Activated naive CD8-positive, alpha-beta T cell treated with anti-CD3 and anti-CD28 coated beads, Interleukin-2, amount 50 U/mL, for 24 hours (primary cell): ENCODE data around the gene CAPZA2.
"Not testable (repeated sequence)": the region's sequence is repeated elsewhere in the genome, so short reads cannot be mapped to it uniquely, and the experiment has no call there.

ENCODE experiments used
- ATAC-seq: fragments of 150-1000 bp; cut with Tn5 transposase; one replicate; pipeline ENCODE4 v1.10.0; 2021
- DNase-seq: peaks from one replicate; pipeline ENCODE4 v3.0.0; 2021
- H3K27ac Mint-ChIP-seq: one replicate; pipeline ENCODE4 v1.8.0; 2021; ENCODE audit warnings: mild to moderate bottlenecking, mixed read lengths
- H3K27me3 Mint-ChIP-seq: one replicate; pipeline ENCODE4 v1.8.0; 2021; ENCODE audit warnings: mixed read lengths
- H3K36me3 Mint-ChIP-seq: one replicate; pipeline ENCODE4 v1.8.0; 2021; ENCODE audit warnings: low read depth, mixed read lengths
- H3K4me1 Mint-ChIP-seq: one replicate; pipeline ENCODE4 v1.8.0; 2021; ENCODE audit warnings: mixed read lengths
- H3K4me3 Mint-ChIP-seq: one replicate; pipeline ENCODE4 v1.8.0; 2021; ENCODE audit warnings: mild to moderate bottlenecking, moderate library complexity, mixed read lengths
- H3K9me3 Mint-ChIP-seq: one replicate; pipeline ENCODE4 v1.8.0; 2021; ENCODE audit warnings: mixed read lengths

The CAPZA2 gene

DNA sequence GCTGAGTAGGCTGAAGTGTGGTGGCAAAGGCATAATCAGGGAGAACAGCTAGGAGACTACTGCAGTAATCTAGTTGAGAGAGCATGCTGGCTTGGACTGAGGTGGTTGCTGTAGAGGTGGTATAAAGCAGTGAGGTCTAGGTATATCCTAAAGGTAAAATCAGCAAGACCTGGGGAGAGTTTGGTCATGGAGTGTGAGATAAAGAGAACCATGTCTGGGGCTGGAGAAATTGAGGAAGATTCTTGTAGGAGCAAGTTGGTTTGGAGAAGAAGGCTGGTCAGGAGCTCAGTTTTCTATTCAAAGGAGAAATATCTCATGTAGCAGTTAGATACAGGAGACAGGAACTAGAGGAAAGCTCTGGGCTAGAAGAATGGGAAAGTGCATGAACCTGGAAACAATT is 58.0 kb downstream of the CAPZA2 start:
- no peaks in the 10 kb centered on the region for H3K9me3 Mint-ChIP-seq
- H3K36me3 Mint-ChIP-seq, result peaks cover 33% of the 10 kb centered on the region
- H3K4me3 Mint-ChIP-seq, result no peak overlapping the region
- no peaks in the 10 kb centered on the region for H3K27me3 Mint-ChIP-seq
- DNase-seq (no peak), ATAC-seq (no peak)
- H3K27ac Mint-ChIP-seq, result no peak overlapping the region
- no peaks in the 10 kb centered on the region for H3K4me1 Mint-ChIP-seq

DNA sequence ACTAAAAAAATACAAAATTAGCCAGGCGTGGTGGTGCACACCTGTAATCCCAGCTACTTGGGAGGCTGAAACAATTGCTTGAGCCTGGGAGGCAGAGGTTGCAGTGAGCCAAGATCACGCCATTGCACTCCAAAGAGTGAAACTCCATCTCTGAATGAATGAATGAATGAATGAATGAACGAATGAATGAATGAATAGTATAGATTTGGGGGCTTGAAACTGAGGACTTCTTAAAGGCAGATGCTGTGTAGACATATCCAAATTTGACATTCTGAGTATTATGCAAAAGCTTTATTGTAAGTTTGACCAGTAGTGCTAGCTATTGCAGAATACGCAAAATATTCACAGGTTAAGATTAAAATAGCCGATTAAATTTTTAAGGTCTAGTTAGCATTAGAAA is 60.2 kb downstream of the CAPZA2 start:
- Mint-ChIP-seq H3K4me3 (no peak overlapping the region), H3K27me3 (no peaks in the 10 kb centered on the region), H3K27ac (no peak overlapping the region), H3K9me3 (no peaks in the 10 kb centered on the region), H3K4me1 (no peaks in the 10 kb centered on the region), H3K36me3 (peaks cover 18% of the 10 kb centered on the region)
- ATAC-seq (no peak), DNase-seq (no peak)

DNA sequence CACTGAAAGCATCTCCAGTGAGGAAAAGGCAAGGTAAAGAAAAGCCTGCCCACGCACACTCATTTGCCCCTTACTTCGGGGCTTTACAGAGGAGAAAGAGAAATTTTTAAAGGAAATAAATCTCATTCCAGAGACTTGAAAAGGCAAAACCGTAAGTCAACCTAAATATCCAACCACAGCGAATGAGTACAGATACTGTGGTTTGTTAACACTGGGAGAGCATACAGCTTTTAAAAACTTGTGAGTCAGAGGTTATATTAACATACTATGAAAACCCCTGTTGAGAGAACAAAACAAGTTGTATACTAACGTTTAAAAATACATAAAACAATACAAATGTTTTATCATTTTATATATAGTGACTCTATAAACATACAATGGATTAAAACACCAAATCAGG is 62.4 kb downstream of the CAPZA2 start:
- H3K9me3 Mint-ChIP-seq, result no peaks in the 10 kb centered on the region
- H3K4me3 Mint-ChIP-seq, result no peak overlapping the region
- no peaks in the 10 kb centered on the region for H3K27me3 Mint-ChIP-seq
- no peak overlapping the region for H3K27ac Mint-ChIP-seq
- no peak for ATAC-seq
- no peak for DNase-seq
- no peaks in the 10 kb centered on the region for H3K4me1 Mint-ChIP-seq
- peaks cover 6% of the 10 kb centered on the region for H3K36me3 Mint-ChIP-seq

DNA sequence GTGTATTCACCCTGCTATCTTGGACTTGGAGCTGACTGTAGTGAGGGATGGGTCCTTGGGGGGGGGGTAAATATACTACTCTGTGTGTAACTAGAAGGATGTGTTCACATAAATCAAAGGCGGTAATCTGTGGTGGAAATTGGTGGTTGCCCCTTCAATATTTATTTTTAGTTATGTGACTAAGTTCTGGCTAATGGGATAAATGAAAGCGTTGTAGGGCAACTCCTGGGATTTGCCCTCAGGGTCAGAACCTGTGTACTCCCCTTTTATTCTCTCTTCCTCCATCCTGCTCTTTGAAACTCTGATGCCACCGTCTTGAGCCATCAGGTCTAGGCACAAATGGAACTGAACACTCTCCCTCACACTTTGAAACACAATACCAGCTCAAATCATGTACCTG is 66.6 kb downstream of the CAPZA2 start:
- ATAC-seq (no peak), DNase-seq (no peak)
- H3K9me3 Mint-ChIP-seq, result no peaks in the 10 kb centered on the region
- H3K36me3 Mint-ChIP-seq, result no peaks in the 10 kb centered on the region
- H3K27ac Mint-ChIP-seq, result no peak overlapping the region
- no peak overlapping the region for H3K4me3 Mint-ChIP-seq
- peaks cover 3% of the 10 kb centered on the region for H3K4me1 Mint-ChIP-seq
- peaks cover 11% of the 10 kb centered on the region for H3K27me3 Mint-ChIP-seq

DNA sequence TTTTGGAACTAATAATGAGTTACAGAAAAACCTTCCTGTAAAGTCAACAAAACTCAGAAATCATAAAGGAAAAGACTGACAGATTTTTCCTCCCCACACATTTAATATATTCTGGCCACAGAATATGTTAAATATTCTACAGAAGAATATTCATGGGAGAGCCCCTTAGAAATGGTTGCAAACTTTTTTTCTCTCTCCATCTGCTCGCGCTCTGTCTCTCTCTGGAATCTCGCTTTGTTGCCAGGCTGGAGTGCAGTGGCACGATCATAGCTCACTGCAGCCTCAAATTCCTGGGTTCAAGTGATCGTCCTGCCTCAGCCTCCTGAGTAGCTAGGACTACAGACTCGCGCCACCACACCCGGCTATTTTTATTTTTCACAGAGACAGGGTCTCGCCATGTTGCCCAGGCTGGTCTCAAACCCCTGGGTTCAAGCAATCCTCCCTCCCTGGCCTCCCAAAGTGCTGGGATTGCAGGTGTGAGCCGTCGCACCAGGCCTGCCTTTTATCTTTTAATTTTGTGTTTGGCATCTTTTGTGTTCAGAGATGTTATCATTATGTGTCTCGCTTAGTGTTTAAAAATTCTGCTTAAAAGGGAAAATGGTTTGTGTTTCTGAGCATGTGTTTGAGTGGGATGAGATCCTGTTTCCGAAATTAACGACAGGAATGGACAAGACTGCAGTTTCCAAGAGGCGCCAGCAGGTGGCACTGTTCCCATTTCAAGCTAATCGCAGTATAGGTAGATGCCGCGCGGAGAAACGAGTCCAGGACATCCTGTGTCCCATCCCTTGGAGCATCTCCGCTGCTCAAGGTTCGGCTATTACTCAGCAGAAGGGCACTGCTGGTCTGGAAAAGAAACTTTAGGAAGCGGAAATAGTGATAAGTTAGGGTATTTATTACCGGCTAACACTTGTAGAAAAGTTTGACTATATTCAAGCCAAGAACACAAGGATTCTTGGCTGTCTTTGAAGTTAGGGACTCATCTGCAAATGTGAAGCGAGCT is 67.8 kb downstream of the CAPZA2 start:
- ATAC-seq (peak; percentile 89), DNase-seq (peak; percentile 77)
- Mint-ChIP-seq H3K27ac (no peak overlapping the region), H3K4me1 (peaks cover 3% of the 10 kb centered on the region), H3K27me3 (peaks cover 13% of the 10 kb centered on the region), H3K9me3 (no peaks in the 10 kb centered on the region), H3K36me3 (no peaks in the 10 kb centered on the region), H3K4me3 (no peak overlapping the region)

DNA sequence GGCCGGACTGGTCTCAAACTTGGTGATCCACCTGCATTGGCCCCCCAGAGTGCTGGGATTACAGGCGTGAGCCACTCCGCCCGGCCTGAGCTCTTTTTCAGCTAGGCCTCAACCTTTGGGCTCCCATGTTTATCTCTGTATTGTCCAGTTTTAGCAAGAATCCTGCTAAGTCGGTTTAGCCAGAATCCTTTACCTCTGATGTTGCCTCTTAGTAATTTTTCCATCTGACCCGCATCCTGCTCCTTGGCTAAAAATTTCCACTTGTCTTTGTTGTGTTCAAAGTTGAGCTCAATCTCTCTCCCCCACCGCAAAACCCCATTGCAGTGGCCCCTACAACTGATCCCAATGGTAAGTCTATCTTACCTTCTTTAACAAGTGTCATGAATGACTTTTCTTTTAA is 70.2 kb downstream of the CAPZA2 start:
- peaks cover 20% of the 10 kb centered on the region for H3K27me3 Mint-ChIP-seq
- no peak overlapping the region for H3K27ac Mint-ChIP-seq
- no peaks in the 10 kb centered on the region for H3K36me3 Mint-ChIP-seq
- peaks cover 3% of the 10 kb centered on the region for H3K4me1 Mint-ChIP-seq
- ATAC-seq, result no peak
- no peaks in the 10 kb centered on the region for H3K9me3 Mint-ChIP-seq
- no peak for DNase-seq
- no peak overlapping the region for H3K4me3 Mint-ChIP-seq

DNA sequence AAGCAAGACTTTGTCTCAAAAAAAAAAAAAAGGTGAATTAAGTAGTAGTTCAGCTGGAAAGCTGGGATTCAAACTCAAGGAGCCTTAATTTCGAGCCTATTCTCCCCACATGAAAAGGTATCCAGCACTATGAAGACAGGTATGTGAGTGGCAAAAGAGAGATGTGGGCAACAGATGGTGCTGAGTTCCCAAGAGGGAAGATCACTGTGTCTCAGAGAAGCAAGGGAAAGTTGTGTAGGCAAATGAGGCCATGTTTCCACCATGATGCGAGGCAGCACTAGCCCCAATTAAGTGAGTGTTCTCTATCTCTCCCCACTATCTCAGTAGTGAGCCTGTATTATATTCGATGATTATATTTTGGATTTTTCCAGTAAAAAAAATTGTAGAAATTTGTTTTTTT is 71.1 kb downstream of the CAPZA2 start:
- H3K27me3 Mint-ChIP-seq, result peaks cover 24% of the 10 kb centered on the region
- H3K4me1 Mint-ChIP-seq, result peaks cover 3% of the 10 kb centered on the region
- no peak overlapping the region for H3K27ac Mint-ChIP-seq
- H3K9me3 Mint-ChIP-seq, result no peaks in the 10 kb centered on the region
- H3K4me3 Mint-ChIP-seq, result no peak overlapping the region
- DNase-seq (no peak), ATAC-seq (no peak)
- H3K36me3 Mint-ChIP-seq, result no peaks in the 10 kb centered on the region

DNA sequence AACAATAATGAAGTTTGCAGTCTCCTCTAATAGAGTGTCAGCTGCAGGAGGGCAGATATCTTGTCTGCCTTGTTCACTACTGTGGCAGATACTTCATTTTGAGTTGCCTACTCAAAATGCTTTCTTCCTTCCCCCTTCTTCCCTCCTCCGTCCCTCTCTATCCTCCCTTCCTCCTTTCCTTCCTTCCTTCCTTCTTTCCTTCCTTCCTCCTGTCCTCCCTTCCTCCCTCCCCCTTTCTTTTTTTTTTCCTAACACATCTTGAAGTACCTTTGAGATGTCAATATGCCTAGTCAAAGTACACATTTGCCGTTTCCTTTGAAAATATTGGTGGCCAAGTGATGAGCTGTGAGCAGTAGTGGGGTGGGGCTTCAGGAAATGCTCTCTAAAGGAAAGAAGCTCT is 72.2 kb downstream of the CAPZA2 start:
- Mint-ChIP-seq H3K27ac (no peak overlapping the region), H3K36me3 (no peaks in the 10 kb centered on the region), H3K4me1 (peaks cover 3% of the 10 kb centered on the region), H3K4me3 (no peak overlapping the region), H3K9me3 (no peaks in the 10 kb centered on the region), H3K27me3 (peaks cover 26% of the 10 kb centered on the region)
- DNase-seq (no peak), ATAC-seq (no peak)

DNA sequence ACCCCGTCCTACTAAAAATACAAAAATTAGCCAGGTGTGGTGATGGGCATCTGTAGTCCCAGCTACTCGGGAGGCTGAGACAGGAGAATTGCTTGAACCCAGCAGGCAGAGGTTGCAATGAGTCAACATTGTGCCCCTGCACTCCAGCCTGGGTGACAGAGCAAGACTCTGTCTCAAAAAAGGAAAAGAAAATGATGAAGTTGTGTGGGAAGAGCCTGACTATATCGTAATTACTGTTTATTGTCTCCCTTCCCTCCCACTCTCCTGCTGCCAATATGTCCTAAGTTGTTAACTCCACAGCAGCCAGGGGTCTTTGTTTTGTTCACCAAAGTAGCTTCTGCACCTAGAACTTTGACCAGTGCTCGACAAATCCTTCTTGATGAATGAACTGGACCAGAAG is 74.5 kb downstream of the CAPZA2 start:
- H3K27me3 Mint-ChIP-seq, result peaks cover 17% of the 10 kb centered on the region
- ATAC-seq, DNase-seq, H3K4me1 Mint-ChIP-seq, H3K27ac Mint-ChIP-seq, H3K9me3 Mint-ChIP-seq, H3K4me3 Mint-ChIP-seq, H3K36me3 Mint-ChIP-seq: not testable (repeated sequence)

DNA sequence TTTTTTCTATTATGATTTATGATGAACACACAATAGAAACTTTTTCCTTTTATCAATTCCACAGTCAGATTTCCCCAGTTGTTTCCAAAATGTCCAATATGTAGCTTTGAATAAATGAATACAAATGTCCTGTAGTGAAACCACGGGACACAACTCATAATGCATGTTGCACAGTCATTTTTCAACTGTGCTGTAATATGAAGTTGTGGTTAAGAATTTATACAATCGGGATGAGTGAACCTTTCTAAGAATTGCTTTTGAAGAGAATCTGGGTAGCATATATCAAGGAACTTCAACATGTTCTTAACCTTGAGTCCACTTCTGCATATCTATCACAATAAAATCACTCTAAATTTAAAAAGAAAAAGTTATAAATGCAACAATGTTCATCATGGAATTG is 76.3 kb downstream of the CAPZA2 start:
- DNase-seq, result no peak

DNA sequence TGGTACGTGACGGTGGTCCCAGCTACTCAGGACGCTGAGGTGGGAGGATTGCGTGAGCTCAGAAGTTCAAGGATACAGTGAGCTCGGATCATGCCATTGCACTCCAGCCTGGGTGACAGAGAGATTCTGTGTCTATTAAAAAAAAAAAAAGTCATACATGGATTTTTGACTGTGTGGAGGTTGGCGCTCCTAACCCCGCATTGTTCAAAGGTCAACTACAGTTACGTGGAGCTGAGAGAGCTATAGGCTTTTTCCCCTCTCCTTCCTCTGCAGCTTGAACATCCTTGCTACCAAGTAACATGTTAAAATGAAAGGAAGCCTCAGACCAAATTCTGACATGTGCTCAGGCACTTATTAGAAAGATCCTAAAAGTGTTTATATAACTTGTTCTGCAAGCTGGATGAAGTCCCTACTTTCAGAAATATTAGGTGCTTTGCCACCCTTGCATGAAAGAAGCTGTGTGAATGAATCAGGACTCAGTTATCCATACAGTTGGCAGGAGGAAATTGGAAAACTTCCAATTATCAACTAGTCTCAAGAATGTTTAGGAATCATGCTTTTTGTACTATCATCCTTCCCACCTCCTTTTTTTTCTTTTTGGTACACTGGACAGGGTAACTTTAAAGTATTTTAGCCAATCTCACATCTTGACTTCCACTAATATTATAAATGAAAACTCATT is 78.4 kb downstream of the CAPZA2 start:
- Mint-ChIP-seq H3K4me3 (no peak overlapping the region), H3K27me3 (peaks cover 13% of the 10 kb centered on the region), H3K4me1 (no peaks in the 10 kb centered on the region), H3K27ac (no peak overlapping the region), H3K36me3 (no peaks in the 10 kb centered on the region), H3K9me3 (no peaks in the 10 kb centered on the region)
- ATAC-seq, result no peak
- no peak for DNase-seq

More for the DNA sequence above, 76.3 kb downstream of the CAPZA2 start:
- Mint-ChIP-seq H3K27me3 (peaks cover 15% of the 10 kb centered on the region), H3K36me3 (no peaks in the 10 kb centered on the region), H3K27ac (no peak overlapping the region), H3K9me3 (no peaks in the 10 kb centered on the region), H3K4me1 (no peaks in the 10 kb centered on the region), H3K4me3 (no peak overlapping the region)
- no peak for ATAC-seq

DNA sequence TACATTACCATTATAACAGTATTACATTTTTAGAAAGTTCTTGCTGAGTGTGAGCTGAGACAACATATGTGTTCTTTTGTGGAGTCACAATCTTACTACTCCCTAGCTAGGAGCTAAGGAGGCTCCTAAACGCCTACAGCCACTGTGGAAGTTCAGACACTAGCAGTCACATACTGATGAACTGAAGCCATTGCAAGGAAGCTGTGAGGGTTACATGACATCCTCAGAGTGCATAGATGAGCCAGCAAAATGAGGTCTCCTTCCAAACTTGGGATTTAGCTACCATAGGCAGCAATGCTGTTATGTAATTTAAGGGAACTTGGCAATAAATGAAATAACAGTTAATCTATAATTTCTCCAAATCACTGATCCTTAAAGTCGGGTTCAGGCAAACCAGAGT is 80.1 kb downstream of the CAPZA2 start:
- ATAC-seq (no peak), DNase-seq (no peak)
- Mint-ChIP-seq H3K27ac (no peak overlapping the region), H3K9me3 (no peaks in the 10 kb centered on the region), H3K4me3 (no peak overlapping the region), H3K4me1 (no peaks in the 10 kb centered on the region), H3K36me3 (no peaks in the 10 kb centered on the region), H3K27me3 (peaks cover 7% of the 10 kb centered on the region)

DNA sequence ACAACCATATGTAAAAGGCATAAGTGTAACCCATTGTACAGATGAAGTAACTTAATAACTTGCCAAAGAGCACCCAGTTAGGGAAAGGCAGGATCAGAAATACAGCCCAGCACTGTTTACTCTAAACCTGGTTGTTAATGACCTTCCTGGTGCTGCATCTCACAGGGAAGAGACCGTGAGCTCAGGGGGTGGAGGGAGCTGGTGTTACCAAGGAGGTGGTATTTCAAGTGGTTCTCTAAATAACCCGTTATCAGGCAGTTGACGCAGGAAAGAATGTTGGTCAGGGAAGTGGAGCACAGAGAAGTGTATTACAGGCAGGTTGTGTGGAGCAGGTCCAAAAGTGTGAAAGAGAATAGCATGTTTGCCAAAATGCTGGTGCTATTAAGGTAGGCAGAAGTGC is 86.5 kb downstream of the CAPZA2 start:
- Mint-ChIP-seq H3K4me1 (peaks cover 4% of the 10 kb centered on the region), H3K27ac (no peak overlapping the region), H3K9me3 (no peaks in the 10 kb centered on the region), H3K36me3 (no peaks in the 10 kb centered on the region), H3K4me3 (no peak overlapping the region), H3K27me3 (peaks cover 1% of the 10 kb centered on the region)
- ATAC-seq, result no peak
- no peak for DNase-seq

DNA sequence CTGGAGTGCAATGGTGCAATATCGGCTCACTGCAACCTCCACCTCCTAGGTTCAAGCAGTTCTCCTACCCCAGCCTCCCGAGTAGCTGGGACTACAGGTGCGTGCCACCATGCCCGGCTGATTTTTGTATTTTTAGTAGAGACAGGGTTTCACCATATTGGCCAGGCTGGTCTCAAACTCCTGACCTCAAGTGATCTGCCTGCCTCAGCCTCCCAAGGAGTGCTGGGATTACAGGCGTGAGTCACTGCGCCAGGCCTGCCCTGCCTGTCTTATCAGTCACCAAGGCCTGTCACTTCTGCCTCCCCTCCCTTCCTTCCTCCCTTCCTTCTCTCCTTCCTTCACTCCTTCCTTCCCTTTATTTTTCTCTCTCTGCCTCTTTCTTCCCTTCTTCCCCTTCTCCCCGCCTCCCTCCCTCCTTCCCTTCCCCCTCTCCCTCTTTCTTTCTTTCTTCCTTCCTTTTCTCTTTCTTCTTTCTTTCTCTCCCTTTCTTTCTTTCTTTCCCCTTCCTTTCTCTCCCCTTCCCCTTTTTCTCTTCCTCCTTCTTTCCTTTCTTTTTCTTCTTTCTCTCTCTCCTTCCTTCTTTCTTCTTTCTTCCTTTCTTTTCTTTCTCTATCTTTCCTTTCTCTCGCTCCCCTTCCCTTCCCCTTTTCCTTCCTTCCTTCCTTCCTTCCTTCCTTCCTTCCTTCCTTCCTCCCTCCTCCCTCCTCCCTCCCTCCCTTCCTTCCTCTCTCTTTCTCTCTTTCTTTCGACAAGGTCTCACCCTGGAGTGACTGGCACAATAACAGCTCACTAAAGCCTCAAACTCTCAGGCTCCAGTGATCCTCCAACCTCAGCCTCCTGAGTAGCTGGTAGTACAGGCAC is 87.8 kb downstream of the CAPZA2 start:
- Mint-ChIP-seq H3K9me3 (no peaks in the 10 kb centered on the region), H3K27me3 (peaks cover 5% of the 10 kb centered on the region), H3K4me3 (no peak overlapping the region), H3K4me1 (peaks cover 14% of the 10 kb centered on the region), H3K27ac (no peak overlapping the region), H3K36me3 (peaks cover 3% of the 10 kb centered on the region)
- DNase-seq (no peak), ATAC-seq (no peak)
